Measurements from ENCODE around the gene ZBTB18. TPM values are rescaled to one million over a fixed set of nuclear protein-coding genes. Genes with fewer than 3 reads are reported as not detected.
A peak's percentile ranks its signal among the peaks of the same experiment; 100 is the strongest.

The ZBTB18 gene
- total RNA-seq, 1 experiment from 2014 or later: 1.8 TPM

DNA sequence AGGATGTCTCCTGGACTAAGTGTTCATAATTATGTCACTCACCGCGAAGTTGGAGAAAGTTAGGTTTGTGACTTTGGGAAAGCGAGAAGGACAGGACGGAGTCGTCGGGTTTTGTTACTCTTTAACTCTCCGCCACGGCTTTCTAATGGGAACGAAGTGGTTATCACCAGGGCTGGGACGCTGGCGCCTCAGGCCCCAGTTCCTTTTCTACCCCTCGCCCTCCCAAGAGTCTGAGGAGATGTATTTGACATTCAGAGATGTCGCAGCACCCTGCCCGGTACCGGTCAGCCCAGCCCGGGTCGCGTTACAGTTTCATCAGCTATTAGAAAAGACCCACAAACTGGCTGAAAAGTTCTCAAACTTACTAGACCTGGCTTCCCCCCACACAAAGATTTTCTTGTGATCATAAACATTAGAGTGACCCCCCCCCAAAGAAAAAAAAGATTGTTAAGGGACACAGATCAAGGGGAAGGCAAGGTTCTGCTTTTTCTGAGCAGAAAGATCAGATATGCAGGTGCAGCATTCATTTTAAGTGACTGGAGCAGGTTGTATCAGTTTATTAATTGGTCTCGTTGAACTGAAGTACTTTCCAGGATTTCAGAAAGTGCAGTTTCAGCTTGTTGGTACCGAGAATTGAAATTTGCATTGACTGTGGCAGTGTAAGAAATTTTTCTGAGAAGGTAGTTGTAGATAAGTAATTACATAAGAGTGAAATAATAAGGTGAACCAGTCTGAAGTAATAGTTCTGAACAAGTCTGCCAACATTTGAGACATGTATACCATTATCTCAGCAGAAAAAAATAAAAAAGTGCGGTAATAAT is 859 bp upstream of the ZBTB18 start:
- intact Hi-C loops (cut with micrococcal nuclease): no loop called here
- no peak overlapping the region for H3K4me3 ChIP-seq (replicated peaks in 1 of 2; ENCODE audit: low read depth in 1 of 2, low read length in 2 of 2)
- no peaks in the 10 kb centered on the region for H3K36me3 ChIP-seq (ENCODE audit: control insufficient read depth in 1 of 2, insufficient read depth in 2 of 2, low read length in 2 of 2)
- H3K4me2 ChIP-seq (ENCODE audit: low read length): 0 out of 2 replicates have a peak overlapping the region, but pooled peaks have one; percentile 45
- H3K4me1 ChIP-seq (ENCODE audit: control insufficient read depth in 1 of 2, insufficient read depth in 2 of 2, low read length in 2 of 2): peaks cover 8 to 14% of the 10 kb centered on the region in 2 experiments; a peak in 3 of 4 replicates
- no peaks in the 10 kb centered on the region for H3K9me2 ChIP-seq (ENCODE audit: insufficient read depth)
- H3K27ac ChIP-seq (ENCODE audit: low read depth, low read length): no peak overlapping the region
- CTCF ChIA-PET: no interaction called here
- no TSS peak for BruUV-seq (replicated peaks)
- TF ChIP-seq MAX (IDR thresholded peaks at IDR 0.05) (no peak), JUND (IDR thresholded peaks at IDR 0.05) (no peak), YY1 (IDR thresholded peaks at IDR 0.05; ENCODE audit: extremely low read depth, insufficient replicate concordance, low read depth, low read length) (no peak), SIN3A (IDR thresholded peaks at IDR 0.05; ENCODE audit: low read depth) (no peak), SRF (IDR thresholded peaks at IDR 0.05; ENCODE audit: low read depth) (no peak), CTCF (IDR thresholded peaks at IDR 0.05 in 2 of 3, conservative IDR thresholded peaks at IDR 0.05 in 1 of 3; ENCODE audit: borderline replicate concordance in 1 of 3, insufficient read depth in 1 of 3, low read depth in 2 of 3, low read length in 2 of 3) (no peak), ZNF274 (IDR thresholded peaks at IDR 0.05; ENCODE audit: low read depth, low read length) (no peak)
- peaks cover 62% of the 10 kb centered on the region for H3K27me3 ChIP-seq (ENCODE audit: insufficient read depth, low read length)
- H3K79me2 ChIP-seq (ENCODE audit: insufficient read depth, low read length): no peaks in the 10 kb centered on the region
- no peak overlapping the region for H2AFZ ChIP-seq (ENCODE audit: low read depth, low read length, poor library complexity, severe bottlenecking)
- H3K9me3 ChIP-seq (ENCODE audit: control insufficient read depth in 1 of 2, insufficient read depth in 1 of 2, low read depth in 1 of 2, low read length in 2 of 2): no peaks in the 10 kb centered on the region
- RAD21 ChIA-PET (ENCODE audit: low non-redundant PET in 1 of 2, low total read pairs in 2 of 2, uncharacterized antibody in 2 of 2, unreplicated experiment in 2 of 2): no interaction called here
- no peak for DNase-seq (ENCODE audit: low read depth, low spot score)
- no peak overlapping the region for H3K9ac ChIP-seq (ENCODE audit: low read length)
- no peak for ATAC-seq
- POLR2A ChIA-PET: no interaction called here
- no peaks in the 10 kb centered on the region; the same call in 1 of the 2 replicates for H4K20me1 ChIP-seq (ENCODE audit: insufficient read depth)

Measured in HCT116 (cell line).